HG03571 (cell line): ENCODE data around the gene PLA2G3.
"Not testable (repeated sequence)": the region's sequence is repeated elsewhere in the genome, so short reads cannot be mapped to it uniquely, and the experiment has no call there.

Experiments used
- ATAC-seq: cut with Tn5 transposase; IDR thresholded peaks from one replicate; pipeline ENCODE4 v1.9.1; 2021; ENCODE audit not compliant: unreplicated experiment

Gene PLA2G3, protein sequence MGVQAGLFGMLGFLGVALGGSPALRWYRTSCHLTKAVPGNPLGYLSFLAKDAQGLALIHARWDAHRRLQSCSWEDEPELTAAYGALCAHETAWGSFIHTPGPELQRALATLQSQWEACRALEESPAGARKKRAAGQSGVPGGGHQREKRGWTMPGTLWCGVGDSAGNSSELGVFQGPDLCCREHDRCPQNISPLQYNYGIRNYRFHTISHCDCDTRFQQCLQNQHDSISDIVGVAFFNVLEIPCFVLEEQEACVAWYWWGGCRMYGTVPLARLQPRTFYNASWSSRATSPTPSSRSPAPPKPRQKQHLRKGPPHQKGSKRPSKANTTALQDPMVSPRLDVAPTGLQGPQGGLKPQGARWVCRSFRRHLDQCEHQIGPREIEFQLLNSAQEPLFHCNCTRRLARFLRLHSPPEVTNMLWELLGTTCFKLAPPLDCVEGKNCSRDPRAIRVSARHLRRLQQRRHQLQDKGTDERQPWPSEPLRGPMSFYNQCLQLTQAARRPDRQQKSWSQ

DNA sequence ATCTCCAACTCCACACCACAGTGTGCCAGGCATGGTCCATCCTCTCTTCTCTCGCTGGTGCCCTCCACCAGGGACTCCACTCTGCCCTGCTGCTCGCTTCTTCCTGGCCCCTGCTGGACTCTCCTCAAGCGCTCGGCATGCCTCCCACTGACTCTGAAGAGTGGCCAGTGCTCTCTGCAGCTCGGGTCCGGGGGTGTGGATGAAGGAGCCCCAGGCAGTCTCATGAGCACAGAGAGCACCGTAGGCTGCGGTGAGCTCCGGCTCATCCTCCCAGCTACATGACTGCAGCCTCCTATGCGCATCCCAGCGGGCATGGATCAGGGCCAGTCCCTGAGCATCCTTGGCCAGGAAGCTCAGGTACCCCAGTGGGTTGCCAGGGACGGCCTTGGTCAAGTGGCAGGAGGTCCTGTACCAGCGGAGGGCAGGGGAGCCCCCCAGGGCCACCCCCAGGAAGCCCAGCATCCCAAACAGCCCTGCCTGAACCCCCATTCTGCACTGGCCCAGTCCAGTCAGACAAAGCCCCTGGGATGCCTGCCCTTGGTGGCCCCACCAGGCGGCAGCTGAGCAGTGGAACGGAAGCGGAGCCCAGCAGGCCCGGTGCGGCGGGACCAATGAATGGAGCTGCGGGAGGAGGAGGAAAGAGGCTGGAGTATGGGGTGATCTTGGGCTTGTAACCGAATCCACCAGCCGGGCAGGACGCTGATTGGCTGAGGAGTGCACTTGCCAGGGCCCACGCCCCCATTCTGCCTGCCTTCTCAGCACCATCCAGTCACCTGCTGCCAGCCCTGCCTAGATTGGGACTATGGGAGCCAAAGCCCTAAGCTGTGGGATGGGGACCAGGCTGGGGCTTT, at the start of gene PLA2G3:
Gene PLA2G3 (minus strand): TSS at position 643 of the 851 bp plus-strand sequence. CDS start 154 bp downstream, at position 489.
- ATAC-seq: no peak

DNA sequence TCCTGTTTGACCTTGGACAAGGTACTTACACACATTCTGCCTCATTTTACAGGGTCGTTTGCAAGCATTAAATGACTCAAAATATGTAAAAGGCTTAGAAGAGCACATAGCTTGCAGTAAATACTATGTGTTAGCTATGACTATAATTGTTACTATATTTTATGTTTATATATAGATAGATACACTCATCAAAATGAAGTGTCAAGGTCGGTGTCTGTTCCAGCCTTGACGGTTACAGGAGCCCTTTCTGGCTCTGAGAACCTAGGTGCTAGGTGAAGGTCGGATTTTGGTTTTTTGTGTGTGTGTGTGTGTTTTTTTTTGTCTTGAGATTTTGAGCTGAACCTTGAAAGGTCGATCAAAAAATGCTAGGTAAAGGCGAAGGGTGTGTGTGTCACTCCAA, 47.3 kb upstream of the PLA2G3 start:
- ATAC-seq: no peak

- no peak for ATAC-seq
Measured at GRCh38 chr22:31185056-31185455, 44.7 kb upstream of the PLA2G3 start.

GRCh38 chr22:31184015-31184414, 43.7 kb upstream of the PLA2G3 start:
- ATAC-seq: no peak

DNA sequence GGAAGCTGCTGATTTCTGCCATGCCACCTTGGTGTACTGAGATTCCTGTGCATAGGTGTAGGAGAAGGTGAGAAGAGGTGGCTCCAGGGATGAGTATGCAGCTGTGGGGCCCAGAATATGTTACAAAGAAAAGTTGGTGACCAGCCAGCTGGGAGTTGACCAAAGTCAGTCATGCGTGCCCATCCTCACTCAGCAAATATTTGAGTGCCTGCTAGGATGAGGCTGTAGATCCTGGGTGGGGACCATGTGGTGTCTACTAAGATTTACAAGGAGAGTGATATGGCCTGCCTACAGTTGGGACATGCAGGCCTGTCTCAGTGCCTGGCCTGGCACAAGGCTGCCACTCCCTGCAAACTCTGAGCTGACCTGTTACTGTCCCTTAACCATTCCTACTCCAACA, 39.0 kb upstream of the PLA2G3 start:
- no peak for ATAC-seq

- no peak for ATAC-seq
Measured at GRCh38 chr22:31178859-31179258, 38.6 kb upstream of the PLA2G3 start.

DNA sequence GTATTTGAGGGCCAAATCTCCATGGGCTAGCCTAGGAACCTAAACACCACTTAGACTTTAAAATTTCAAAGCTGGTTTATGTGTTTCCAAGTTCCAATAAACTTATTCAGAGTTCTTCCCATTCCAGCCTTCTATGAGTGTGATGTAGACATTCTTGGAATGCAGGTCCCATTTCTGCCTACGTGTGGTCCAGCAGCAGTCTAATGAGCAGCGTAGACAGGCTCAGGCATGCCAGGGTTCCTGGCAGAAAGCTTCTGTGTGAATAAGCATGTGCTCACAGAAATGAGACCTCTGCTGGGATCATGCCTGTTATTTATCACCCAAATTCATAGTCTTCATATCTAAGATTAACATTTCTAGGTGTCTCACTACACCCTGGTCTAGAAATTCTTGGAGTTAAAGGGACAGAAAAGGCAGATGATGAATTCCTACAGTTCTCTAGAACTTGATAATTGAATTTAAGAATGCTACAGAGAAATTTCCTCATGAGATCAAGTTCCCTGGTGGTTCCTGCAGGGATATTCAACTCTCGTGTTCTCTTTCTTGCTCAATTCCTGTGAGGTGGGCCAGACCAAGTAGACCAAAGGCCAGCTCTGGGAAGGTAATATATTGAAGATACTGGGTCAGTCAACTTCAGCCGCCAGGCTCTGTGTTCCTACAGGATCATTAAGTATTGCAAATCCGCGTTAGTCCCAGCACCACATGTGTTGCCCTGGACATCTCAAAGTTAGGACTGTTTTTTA, 37.3 kb upstream of the PLA2G3 start:
- ATAC-seq: no peak

- no peak for ATAC-seq
Measured at GRCh38 chr22:31176923-31177322, 36.6 kb upstream of the PLA2G3 start.

DNA sequence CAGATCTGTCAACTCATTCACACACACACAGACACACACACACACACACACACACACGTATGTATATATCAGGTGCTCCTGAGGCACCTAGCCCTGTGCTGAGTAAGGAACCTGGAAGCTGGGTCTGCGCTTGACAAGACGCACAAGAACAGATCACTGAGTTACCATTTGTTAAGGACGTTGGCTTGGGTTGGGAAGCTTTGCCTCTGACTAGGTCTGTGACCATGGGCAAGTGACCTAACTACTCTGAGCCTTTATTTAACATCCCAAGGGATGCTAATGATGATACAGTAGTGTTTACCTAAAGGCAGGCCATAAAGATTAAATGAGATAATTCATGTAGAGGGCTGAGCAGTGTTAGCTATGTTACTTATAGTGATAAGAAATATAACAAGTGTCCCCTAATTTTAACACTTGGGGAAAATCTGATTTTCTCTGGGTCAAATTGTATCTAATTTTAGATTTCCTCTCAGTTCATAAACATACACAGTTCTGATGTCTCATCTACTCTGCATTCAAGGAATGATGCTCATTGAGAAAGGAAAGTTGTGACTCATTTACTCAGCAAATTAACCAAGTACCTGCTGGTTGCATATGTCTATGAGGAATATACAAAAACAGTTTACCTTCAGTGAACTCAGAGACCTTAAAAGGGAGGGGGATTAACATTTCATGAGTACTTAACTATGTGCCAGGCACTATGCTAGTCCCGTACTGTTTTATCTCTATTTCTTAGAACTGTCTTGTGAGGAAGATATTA, 33.3 kb upstream of the PLA2G3 start:
- no peak for ATAC-seq

- not testable (repeated sequence) for ATAC-seq
Measured at GRCh38 chr22:31171734-31172133, 31.4 kb upstream of the PLA2G3 start.

DNA sequence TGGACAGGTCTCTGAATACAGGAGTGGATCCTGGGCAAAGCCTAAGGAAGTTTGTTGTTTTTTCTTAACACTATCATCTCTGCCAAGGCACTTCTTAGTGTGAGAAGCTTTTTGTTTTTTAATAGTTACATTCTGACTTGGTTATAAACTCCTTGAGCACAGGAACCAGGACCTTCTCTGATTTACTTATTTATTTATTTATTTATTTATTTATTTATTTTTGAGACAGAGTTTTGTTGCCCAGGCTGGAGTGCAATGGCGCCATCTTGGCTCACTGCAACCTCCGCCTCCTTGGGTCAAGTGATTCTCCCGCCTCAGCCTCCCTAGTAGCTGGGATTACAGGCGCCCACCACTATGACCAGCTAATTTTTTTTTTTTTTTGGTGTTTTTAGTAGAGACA, 30.7 kb upstream of the PLA2G3 start:
- ATAC-seq: no peak

- no peak for ATAC-seq
Measured at GRCh38 chr22:31162015-31162765, 21.9 kb upstream of the PLA2G3 start.

DNA sequence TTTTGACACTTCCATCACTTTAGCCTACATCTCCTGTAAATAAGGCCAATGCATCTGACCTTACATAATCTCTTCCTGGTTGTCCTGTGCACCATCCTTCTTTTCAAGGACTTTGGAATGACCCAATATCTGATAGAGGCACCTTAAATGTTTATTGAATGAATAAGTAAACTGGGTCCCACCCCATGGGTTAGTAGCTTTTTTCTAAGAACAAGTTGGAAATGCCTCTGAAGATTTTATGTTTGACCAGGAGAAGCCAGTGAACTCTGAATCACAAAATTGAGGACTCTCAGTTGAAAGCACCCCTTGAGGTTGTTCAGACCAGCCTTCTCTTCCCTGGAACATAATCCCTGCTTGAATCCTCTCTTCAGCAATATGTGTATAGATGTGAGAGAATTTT, 21.1 kb upstream of the PLA2G3 start:
- no peak for ATAC-seq

- no peak for ATAC-seq
Measured at GRCh38 chr22:31160328-31160978, 20.1 kb upstream of the PLA2G3 start.

DNA sequence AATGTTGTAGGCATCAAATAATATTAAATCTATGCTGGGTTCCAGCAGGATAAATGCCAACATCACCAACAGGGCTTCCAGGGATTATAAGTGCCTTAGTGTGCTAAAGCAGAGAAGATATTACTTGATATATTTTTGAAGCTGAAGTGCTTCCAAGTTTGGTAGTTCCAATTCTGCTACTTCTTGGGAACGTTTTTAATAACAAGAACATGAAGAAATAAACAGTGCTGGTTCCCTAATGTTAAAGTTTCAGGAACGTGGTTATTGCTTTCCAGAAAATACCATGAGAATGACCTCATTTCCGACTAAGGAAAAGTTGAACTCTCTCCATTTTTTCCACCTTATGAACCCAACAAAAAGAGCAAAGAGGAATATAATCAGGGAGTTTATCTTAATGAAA, 15.1 kb upstream of the PLA2G3 start:
- ATAC-seq: no peak

DNA sequence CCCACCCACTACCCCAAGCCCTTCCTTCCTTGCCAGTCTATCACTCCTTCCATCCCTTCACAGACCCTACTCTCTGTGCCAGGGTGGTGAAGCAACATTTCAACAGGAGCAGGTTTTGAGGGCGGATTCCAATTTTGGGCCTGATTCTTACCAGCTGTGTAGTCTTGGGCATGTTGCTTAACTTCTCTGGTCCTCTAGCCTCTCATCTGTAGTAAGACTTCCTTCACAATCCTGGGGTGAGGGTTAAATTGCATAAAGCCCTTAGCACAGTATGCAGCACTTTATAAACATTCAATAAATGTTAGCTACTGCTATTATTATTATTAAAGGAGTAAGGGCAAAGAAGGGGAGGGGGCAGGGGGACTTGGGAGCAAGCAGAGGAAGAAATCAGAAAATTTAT, 14.7 kb upstream of the PLA2G3 start:
- ATAC-seq: no peak

- ATAC-seq: no peak
Measured at GRCh38 chr22:31153357-31153756, 13.0 kb upstream of the PLA2G3 start.

DNA sequence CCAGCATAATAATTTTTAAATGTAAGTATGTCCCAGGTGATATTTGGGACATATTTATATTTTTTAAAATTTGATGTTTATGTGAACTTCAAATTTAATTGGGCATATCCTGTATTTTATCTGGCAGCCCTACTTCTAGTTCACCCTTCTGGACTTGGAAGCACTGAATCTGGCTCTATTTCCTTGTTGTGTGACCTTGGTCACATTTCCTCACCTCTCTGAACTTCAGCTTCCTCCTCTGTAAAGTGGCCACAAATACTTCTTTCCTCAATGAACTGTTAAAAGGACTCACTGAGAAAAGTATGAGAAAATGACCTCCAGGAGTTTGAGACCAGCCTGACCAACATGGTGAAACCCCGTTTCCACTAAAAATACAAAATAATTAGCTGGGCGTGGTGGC, 11.6 kb upstream of the PLA2G3 start:
- no peak for ATAC-seq

- ATAC-seq: no peak
Measured at GRCh38 chr22:31150615-31151014, 10.3 kb upstream of the PLA2G3 start.
